B cell (primary cell): Measurements from ENCODE around the gene MMAB. TPM values are rescaled to one million over a fixed set of nuclear protein-coding genes. Genes with fewer than 3 reads are reported as not detected.

Experiments
- ATAC-seq: fragments of 200-7000 bp; cut with Tn5 transposase; one replicate; pipeline ENCODE4 v1.10.0; 2021; ENCODE audit warnings: low read depth, mild to moderate bottlenecking, moderate number of reproducible peaks, moderate library complexity
- CTCF ChIA-PET: fragments of 350-600 bp; sonication (Branson Sonifier 250); formaldehyde crosslinking; loops from one replicate; lab custom pipeline; 2021; ENCODE audit warnings: antibody characterized with exemption, inconsistent platforms; lab: Charles Lee
- POLR2A ChIA-PET: fragments of 350-600 bp; sonication (Branson Sonifier 250); formaldehyde crosslinking; loops from one replicate; lab custom pipeline; 2021; ENCODE audit warnings: antibody characterized with exemption; lab: Charles Lee
- DNase-seq: peaks from one replicate; pipeline ENCODE4 v3.0.0; 2013
- H2AFZ ChIP-seq: 2 replicates; pipeline ENCODE4 v1.6.1; 2012; ENCODE audit warnings: mild to moderate bottlenecking, low read depth, low read length; ENCODE audit not compliant: insufficient read depth, poor library complexity, severe bottlenecking
- H3K27ac ChIP-seq, 2 donors: 1 replicate in 1 of 2; 2 replicates in 1 of 2; pipeline ENCODE4 v1.5.1; 2012 to 2013; ENCODE audit warnings: low read length in 2 of 2, mild to moderate bottlenecking in 2 of 2, moderate library complexity in 1 of 2
- H3K27me3 ChIP-seq, 4 experiments: fragments of 200-600 bp in 1 of 4; sonication (generic) in 1 of 4; replicated peaks in 1 of 4; 1 replicate in 2 of 4; 2 replicates in 2 of 4; pipeline versions ENCODE4 v1.6.1 to v1.7.0; 2013 to 2016; ENCODE audit warnings: low read length in 3 of 4, mild to moderate bottlenecking in 2 of 4, mixed read lengths in 1 of 4, moderate library complexity in 1 of 4; ENCODE audit not compliant: insufficient read depth in 4 of 4, control insufficient read depth in 3 of 4; ENCODE audit errors: control extremely low read depth in 1 of 4
- H3K36me3 ChIP-seq, 2 experiments: replicated peaks in 1 of 2; 1 replicate in 1 of 2; 2 replicates in 1 of 2; pipeline versions ENCODE4 v1.6.1 to v1.7.1; 2013; ENCODE audit warnings: low read length in 1 of 2; ENCODE audit not compliant: insufficient read depth in 2 of 2, control insufficient read depth in 1 of 2; ENCODE audit errors: control extremely low read depth in 1 of 2, extremely low read depth in 1 of 2
- H3K4me1 ChIP-seq, 2 donors: fragments of 200-600 bp in 1 of 2; sonication (generic) in 1 of 2; 1 replicate in 1 of 2; 2 replicates in 1 of 2; pipeline versions ENCODE4 v1.5.1 to v1.6.1; 2013 to 2017; ENCODE audit warnings: low read length in 2 of 2; ENCODE audit not compliant: control insufficient read depth in 2 of 2, insufficient read depth in 2 of 2
- H3K4me2 ChIP-seq: replicated peaks from 2 replicates; pipeline ENCODE3; 2012; ENCODE audit warnings: mild to moderate bottlenecking, low read depth, low read length; ENCODE audit not compliant: poor library complexity, severe bottlenecking
- H3K4me3 ChIP-seq, 5 experiments: fragments of 200-600 bp in 1 of 5; sonication (generic) in 1 of 5; 1 replicate in 3 of 5; 2 replicates in 2 of 5; pipeline versions ENCODE4 v1.5.1 to v1.7.0; 2011 to 2016; ENCODE audit warnings: low read length in 4 of 5, mild to moderate bottlenecking in 4 of 5, low read depth in 2 of 5, control low read depth in 1 of 5, moderate library complexity in 1 of 5; ENCODE audit not compliant: insufficient read depth in 1 of 5; ENCODE audit errors: control extremely low read depth in 1 of 5, extremely low read depth in 1 of 5
- H3K79me2 ChIP-seq: fragments of 200-600 bp; sonication (generic); one replicate; pipeline ENCODE4 v1.6.0; 2016; ENCODE audit warnings: low read length; ENCODE audit not compliant: control insufficient read depth, insufficient read depth
- H3K9ac ChIP-seq: fragments of 200-600 bp; sonication (generic); 2 replicates; pipeline ENCODE4 v1.6.1; 2017; ENCODE audit warnings: mild to moderate bottlenecking, low read length, moderate library complexity
- H3K9me3 ChIP-seq, 3 donors: one replicate each; pipeline versions ENCODE4 v1.6.1 to v1.7.1; 2013; ENCODE audit warnings: low read length in 2 of 3; ENCODE audit not compliant: control insufficient read depth in 2 of 3, insufficient read depth in 1 of 3; ENCODE audit errors: control extremely low read depth in 1 of 3
- H4K20me1 ChIP-seq: 2 replicates; pipeline ENCODE4 v1.6.0; 2012; ENCODE audit warnings: mild to moderate bottlenecking, low read length; ENCODE audit not compliant: insufficient read depth, control insufficient read depth, poor library complexity, severe bottlenecking
- H3K27ac Mint-ChIP-seq: one replicate; pipeline ENCODE4 v1.8.0; 2021; ENCODE audit warnings: mixed read lengths
- H3K27me3 Mint-ChIP-seq: one replicate; pipeline ENCODE4 v1.8.0; 2021; ENCODE audit warnings: mixed read lengths
- H3K4me1 Mint-ChIP-seq: one replicate; pipeline ENCODE4 v1.8.0; 2021; ENCODE audit warnings: mixed read lengths
- H3K4me3 Mint-ChIP-seq: one replicate; pipeline ENCODE4 v1.8.0; 2021; ENCODE audit warnings: mixed read lengths
- H3K9me3 Mint-ChIP-seq: one replicate; pipeline ENCODE4 v1.8.0; 2022; ENCODE audit warnings: mixed read lengths; ENCODE audit not compliant: insufficient read depth
- CTCF ChIP-seq: fragments of 200-600 bp; IDR thresholded peaks from one replicate; pipeline ENCODE4 v1.8.0; 2022; ENCODE audit warnings: antibody characterized with exemption, mild to moderate bottlenecking
- EZH2 ChIP-seq: IDR thresholded peaks from 2 replicates; pipeline ENCODE4 v1.6.1; 2012; ENCODE audit warnings: borderline replicate concordance, low read depth, mild to moderate bottlenecking, moderate library complexity, low read length; ENCODE audit not compliant: insufficient read depth, poor library complexity, severe bottlenecking
- WGBS: methylation state at CpG from one replicate; pipeline ENCODE4 v1.1.5; 2013; ENCODE audit warnings: missing lambda C conversion rate; ENCODE audit not compliant: insufficient coverage; 5-methylcytosine and 5-hydroxymethylcytosine counted together
- intact Hi-C: fragments of 100-400 bp; cut with micrococcal nuclease; formaldehyde crosslinking; loops from one replicate; pipeline ENCODE4 v1.10.0; 2022
- polyA plus RNA-seq: library from polyadenylated mRNA; depleted of rRNA; stranded (reverse); fragments of >200 nt; gene quantifications from 2 replicates; pipeline ENCODE4 v1.2.3, GENCODE V29; 2012
- total RNA-seq, 2 donors: library from RNA; stranded (reverse); fragments of 120-200 nt in 1 of 2; gene quantifications; 1 replicate in 1 of 2; 2 replicates in 1 of 2; pipeline versions ENCODE4 v1.2.3 to v1.2.4, GENCODE V29; 2013 to 2022

MMAB gene
- total and polyA plus RNA-seq, 2 donors (not counting 1 experiment from before 2014, with no cell fraction given) = 15.0 to 20.5 TPM

GRCh38 chr12:109539508-109539907 is 33.8 kb downstream of the MMAB start:
- H3K4me2 ChIP-seq = no peak overlapping the region
- DNase-seq (no peak), ATAC-seq (no peak)
- H4K20me1 ChIP-seq = no peaks in the 10 kb centered on the region
- Mint-ChIP-seq H3K9me3 (no peaks in the 10 kb centered on the region), H3K27me3 (no peaks in the 10 kb centered on the region), H3K4me1 (no peaks in the 10 kb centered on the region), H3K27ac (no peak overlapping the region), H3K4me3 (no peak overlapping the region)
- no peak overlapping the region for H3K27ac ChIP-seq
- H3K79me2 ChIP-seq = no peaks in the 10 kb centered on the region
- H3K4me3 ChIP-seq = no peak overlapping the region
- ChIA-PET CTCF (no interaction called here), POLR2A (no interaction called here)
- intact Hi-C loops = no loop called here
- H3K9ac ChIP-seq = no peak overlapping the region
- H2AFZ ChIP-seq = no peak overlapping the region
- WGBS = 73% methylated on average over 9 of the region's 9 CpGs
- H3K36me3 ChIP-seq = peaks cover 0 to 11% of the 10 kb centered on the region in 2 experiments
- H3K4me1 ChIP-seq = no peaks in the 10 kb centered on the region
- no peaks in the 10 kb centered on the region for H3K27me3 ChIP-seq
- no peaks in the 10 kb centered on the region for H3K9me3 ChIP-seq
- no peak for TF ChIP-seq CTCF
- TF ChIP-seq EZH2 = no peak

- Histone ChIP-seq H3K79me2 (no peaks in the 10 kb centered on the region), H3K9me3 (no peaks in the 10 kb centered on the region), H4K20me1 (no peaks in the 10 kb centered on the region), H3K4me3 (no peak overlapping the region), H2AFZ (no peak overlapping the region), H3K36me3 (peaks cover 0 to 11% of the 10 kb centered on the region in 2 experiments), H3K9ac (no peak overlapping the region), H3K4me2 (no peak overlapping the region), H3K27me3 (no peaks in the 10 kb centered on the region), H3K4me1 (no peaks in the 10 kb centered on the region), H3K27ac (no peak overlapping the region)
- DNase-seq (no peak), ATAC-seq (no peak)
- Mint-ChIP-seq H3K4me3 (no peak overlapping the region), H3K27me3 (no peaks in the 10 kb centered on the region), H3K4me1 (no peaks in the 10 kb centered on the region), H3K9me3 (no peaks in the 10 kb centered on the region), H3K27ac (no peak overlapping the region)
- ChIA-PET CTCF (no interaction called here), POLR2A (no interaction called here)
- TF ChIP-seq EZH2 (no peak), CTCF (no peak)
- 92% methylated on average over 16 of the region's 16 CpGs for WGBS
- intact Hi-C loops = no loop called here
Observed at GRCh38 chr12:109538191-109538863, 35.0 kb downstream of the MMAB start.
